GM12878 (cell line): Measurements from ENCODE around the gene NOS1AP. TPM values are rescaled to one million over a fixed set of nuclear protein-coding genes. Genes with fewer than 3 reads are reported as not detected.

Source experiments
- ATAC-seq: fragments of 200-7000 bp; cut with Tn5 transposase; 3 replicates; pipeline ENCODE4 v1.9.1; 2020; ENCODE audit warnings: mild to moderate bottlenecking, moderate library complexity
- BruUV-seq: library from RNA; stranded (reverse); fragments of 400-500 nt; replicated peaks from 2 replicates; lab custom pipeline; 2021; lab: Mats Ljungman, UMichigan
- CTCF ChIA-PET: fragments of 300-600 bp; sonication (Branson Sonifier 250); formaldehyde crosslinking; extraction: SDS; loops from one replicate; lab custom pipeline; 2021; ENCODE audit warnings: inconsistent platforms; lab: Yijun Ruan, JAX
- POLR2A ChIA-PET: fragments of 350-600 bp; formaldehyde crosslinking; extraction: SDS; loops from one replicate; lab custom pipeline; 2021; ENCODE audit warnings: inconsistent platforms; lab: Charles Lee
- RAD21 ChIA-PET: fragments of 300-600 bp; sonication (Branson Sonifier 250); formaldehyde crosslinking; loops from one replicate; lab custom pipeline; 2023; ENCODE audit warnings: antibody characterized with exemption; ENCODE audit not compliant: unreplicated experiment; lab: Charles Lee
- SMC1A ChIA-PET: fragments of 300-600 bp; sonication (Branson Sonifier 250); formaldehyde crosslinking; loops from one replicate; lab custom pipeline; 2023; ENCODE audit not compliant: unreplicated experiment, uncharacterized antibody; lab: Charles Lee
- DNase-seq: peaks from one replicate; pipeline ENCODE4 v3.0.0-alpha.2; 2011; ENCODE audit warnings: low read depth, low spot score
- FAIRE-seq: peaks from 3 replicates; lab custom pipeline; 2011; peaks lifted over from hg19 to GRCh38; lab: Jason Lieb, UNC
- H2AFZ ChIP-seq: 2 replicates; pipeline ENCODE4 v1.6.0; 2011; ENCODE audit warnings: low read depth, low read length, control low read depth; ENCODE audit not compliant: control insufficient read depth
- H3K27ac ChIP-seq: 2 replicates; pipeline ENCODE4 v1.5.1; 2011; ENCODE audit warnings: control low read depth; ENCODE audit not compliant: control insufficient read depth, insufficient read depth
- H3K27me3 ChIP-seq, 2 experiments: replicated peaks in 1 of 2; 2 replicates each; pipeline versions ENCODE4 v1.6.0 to v1.6.1; 2011; ENCODE audit warnings: low read length in 1 of 2; ENCODE audit not compliant: control insufficient read depth in 2 of 2, insufficient read depth in 2 of 2
- H3K36me3 ChIP-seq, 2 experiments: 2 replicates each; pipeline ENCODE4 v1.5.1; 2011; ENCODE audit warnings: low read length in 1 of 2; ENCODE audit not compliant: control insufficient read depth in 2 of 2, insufficient read depth in 2 of 2
- H3K4me1 ChIP-seq: 2 replicates; pipeline ENCODE4 v1.6.1; 2011; ENCODE audit warnings: mild to moderate bottlenecking, low read length, moderate library complexity, mixed read lengths; ENCODE audit not compliant: control insufficient read depth, insufficient read depth
- H3K4me2 ChIP-seq: 2 replicates; pipeline ENCODE4 v1.6.0; 2011; ENCODE audit warnings: control low read depth; ENCODE audit not compliant: control insufficient read depth, insufficient read depth
- H3K4me3 ChIP-seq: fragments of 200-600 bp; sonication (generic); 2 replicates; pipeline ENCODE4 v1.5.1; 2016
- H3K79me2 ChIP-seq: 2 replicates; pipeline ENCODE4 v1.6.0; 2011; ENCODE audit warnings: low read length; ENCODE audit not compliant: control insufficient read depth, insufficient read depth
- H3K9ac ChIP-seq: 2 replicates; pipeline ENCODE4 v1.8.0; 2011; ENCODE audit warnings: low read length, control low read depth, mixed read lengths; ENCODE audit not compliant: control insufficient read depth, insufficient read depth
- H3K9me3 ChIP-seq: replicated peaks from 3 replicates; pipeline ENCODE4 v1.5.1; 2011; ENCODE audit warnings: mild to moderate bottlenecking, low read length; ENCODE audit not compliant: control insufficient read depth, insufficient read depth
- H4K20me1 ChIP-seq: 2 replicates; pipeline ENCODE4 v1.6.0; 2011; ENCODE audit not compliant: control insufficient read depth, insufficient read depth
- BCL11A ChIP-seq: IDR thresholded peaks from 2 replicates; pipeline ENCODE4 v1.6.1; 2011; ENCODE audit warnings: low read depth, low read length
- BCL3 ChIP-seq: IDR thresholded peaks from 2 replicates; pipeline ENCODE4 v1.6.1; 2011; ENCODE audit warnings: borderline replicate concordance, low read depth, mild to moderate bottlenecking, moderate library complexity, low read length; ENCODE audit not compliant: insufficient read depth, poor library complexity, severe bottlenecking
- HDAC2 ChIP-seq: fragments of 200-600 bp; sonication (generic); IDR thresholded peaks from 2 replicates; pipeline ENCODE4 v1.6.1; 2017
- HDAC6 ChIP-seq: fragments of 200-600 bp; sonication (generic); IDR thresholded peaks from one replicate; pipeline ENCODE4 v1.8.0; 2017; ENCODE audit warnings: antibody characterized with exemption; ENCODE audit not compliant: unreplicated experiment
- IKZF2 ChIP-seq, 2 experiments: fragments of 450-650 bp; IDR thresholded peaks; 2 replicates each; pipeline ENCODE4 v1.6.1; 2017; ENCODE audit warnings: mild to moderate bottlenecking in 2 of 2, moderate library complexity in 2 of 2
- JUND ChIP-seq: IDR thresholded peaks from 2 replicates; pipeline ENCODE4 v1.6.1; 2012; ENCODE audit warnings: low read depth, mild to moderate bottlenecking, low read length, improper control_type of control experiment, moderate library complexity
- MEF2B ChIP-seq: fragments of 450-650 bp; IDR thresholded peaks from 2 replicates; pipeline ENCODE4 v1.6.1; 2018; ENCODE audit warnings: mild to moderate bottlenecking, moderate library complexity; ENCODE audit not compliant: partially characterized antibody, poor library complexity, severe bottlenecking
- NR2C2 ChIP-seq: IDR thresholded peaks from 2 replicates; pipeline ENCODE4 v1.6.1; 2011; ENCODE audit warnings: borderline replicate concordance, low read depth; ENCODE audit not compliant: control insufficient read depth, insufficient read length
- NR2F1 ChIP-seq: fragments of 450-650 bp; conservative IDR thresholded peaks from 2 replicates; pipeline ENCODE4 v1.6.1; 2017; ENCODE audit warnings: mild to moderate bottlenecking
- NRF1 ChIP-seq: conservative IDR thresholded peaks from 2 replicates; pipeline ENCODE4 v1.6.1; 2011; ENCODE audit warnings: mild to moderate bottlenecking, low read depth, low read length, improper control_type of control experiment
- PRDM15 ChIP-seq: fragments of 450-650 bp; formaldehyde crosslinking; IDR thresholded peaks from 2 replicates; pipeline ENCODE4 v1.4.0; 2020; ENCODE audit warnings: mild to moderate bottlenecking, moderate library complexity
- RCOR1 ChIP-seq: conservative IDR thresholded peaks from 2 replicates; pipeline ENCODE4 v1.6.1; 2012; ENCODE audit warnings: low read depth, low read length, improper control_type of control experiment
- SP1 ChIP-seq: IDR thresholded peaks from one replicate; pipeline ENCODE4 v1.6.1; 2011; ENCODE audit warnings: low read depth, low read length
- TAF1 ChIP-seq: IDR thresholded peaks from 2 replicates; pipeline ENCODE4 v1.6.1; 2011; ENCODE audit warnings: mild to moderate bottlenecking, low read depth, low read length, borderline replicate concordance
- TBL1XR1 ChIP-seq: IDR thresholded peaks from 2 replicates; pipeline ENCODE4 v1.6.1; 2012; ENCODE audit warnings: low read depth, low read length, improper control_type of control experiment
- YY1 ChIP-seq: IDR thresholded peaks from 2 replicates; pipeline ENCODE4 v1.6.1; 2011; ENCODE audit warnings: low read depth, mild to moderate bottlenecking, low read length
- ZNF24 ChIP-seq: fragments of 450-650 bp; IDR thresholded peaks from 2 replicates; pipeline ENCODE4 v1.6.1; 2017; ENCODE audit warnings: antibody characterized with exemption, mild to moderate bottlenecking
- ZSCAN29 ChIP-seq: fragments of 450-650 bp; IDR thresholded peaks from 2 replicates; pipeline ENCODE4 v1.6.1; 2017; ENCODE audit warnings: mild to moderate bottlenecking, moderate library complexity
- WGBS: methylation state at CpG from one replicate; pipeline ENCODE4 v1.1.6; 2016; ENCODE audit warnings: low lambda C conversion rate; ENCODE audit not compliant: insufficient replicate concordance, insufficient coverage; ENCODE audit errors: missing lambda C conversion rate; 5-methylcytosine and 5-hydroxymethylcytosine counted together
- in situ Hi-C: fragments of 300-500 bp; cut with MboI; formaldehyde crosslinking; loops from 9 replicates; pipeline ENCODE4 v1.14.3; 2018; ENCODE audit warnings: mixed read lengths
- intact Hi-C: fragments of 100-400 bp; cut with micrococcal nuclease; formaldehyde crosslinking; loops from one replicate; pipeline ENCODE4 v1.14.2; 2022; ENCODE audit not compliant: unreplicated experiment
- polyA plus RNA-seq, 11 experiments: library from polyadenylated mRNA; depleted of rRNA in 4 of 11; unstranded in 6 of 11; stranded (reverse) in 5 of 11; fragments of >200 nt; fragmentation: Nextera tagmentation in 4 of 11; fragmentation: Illumina TruSeq in 1 of 11; extraction: Ambion mirVana in 4 of 11; extraction: Trizol in 1 of 11; gene quantifications; 1 replicate in 1 of 11; 2 replicates in 10 of 11; pipeline versions ENCODE4 v1.2.1 to v1.2.3, GENCODE V29; 2011 to 2016; ENCODE audit warnings: inconsistent platforms in 2 of 11, missing spikeins in 2 of 11, low read depth in 1 of 11
- total RNA-seq, 4 experiments: library from RNA; depleted of rRNA in 3 of 4; stranded (reverse); fragments of >200 nt in 3 of 4; fragmentation: Illumina TruSeq in 1 of 4; extraction: Trizol in 1 of 4; gene quantifications; 2 replicates each; pipeline versions ENCODE4 v1.2.1 to v1.2.3, GENCODE V29; 2013 to 2021

The NOS1AP gene
- total and polyA plus RNA-seq, 10 of the 15 experiments (the other 5 are each of a cell fraction or from before 2014, with no cell fraction given): 0.03 to 0.15 TPM; not detected in 8

GRCh38 chr1:162283657-162284056 lies 214.2 kb downstream of the NOS1AP start:
- Histone ChIP-seq H3K79me2 (no peaks in the 10 kb centered on the region), H4K20me1 (no peaks in the 10 kb centered on the region), H3K36me3 (no peaks in the 10 kb centered on the region), H3K9ac (no peak overlapping the region), H3K4me3 (no peak overlapping the region), H3K9me3 (no peaks in the 10 kb centered on the region), H2AFZ (no peak overlapping the region), H3K4me1 (no peaks in the 10 kb centered on the region), H3K4me2 (no peak overlapping the region), H3K27ac (no peak overlapping the region), H3K27me3 (peaks cover 4 to 8% of the 10 kb centered on the region in 2 experiments; a peak in 3 of 4 replicates)
- ATAC-seq (no peak), FAIRE-seq (no peak), DNase-seq (no peak)
- POLR2A ChIA-PET: no interaction called here
- SMC1A ChIA-PET: no interaction called here
- in situ Hi-C loops: no loop called here
- CTCF ChIA-PET: no interaction called here
- WGBS: 3% methylated on average over 2 of the region's 2 CpGs
- no peak for TF ChIP-seq BCL3
- no peak for TF ChIP-seq ZNF24
- TF ChIP-seq NR2C2: no peak
- no peak for TF ChIP-seq PRDM15 (CRISPR knock-in tag)
- no peak for TF ChIP-seq NRF1
- TF ChIP-seq HDAC2: no peak
- no peak for TF ChIP-seq JUND
- TF ChIP-seq RCOR1: no peak
- no peak for TF ChIP-seq HDAC6
- no peak for TF ChIP-seq TBL1XR1
- no peak for TF ChIP-seq BCL11A
- TF ChIP-seq NR2F1: no peak
- TF ChIP-seq ZSCAN29: no peak
- no peak for TF ChIP-seq MEF2B
- TF ChIP-seq IKZF2 (IDR thresholded peaks at IDR 0.05): no peak
- TF ChIP-seq TAF1: no peak
- no peak for TF ChIP-seq YY1
- no peak for TF ChIP-seq SP1
- intact Hi-C loops: no loop called here
- RAD21 ChIA-PET: no interaction called here
- BruUV-seq: no TSS peak
